GM18508 (cell line): ENCODE measurements around the gene ATP2A3.

Experiments
- ATAC-seq: cut with Tn5 transposase; IDR thresholded peaks from one replicate; pipeline ENCODE4 v1.9.1; 2021; ENCODE audit warnings: moderate number of reproducible peaks; ENCODE audit not compliant: insufficient read depth, unreplicated experiment

Gene ATP2A3

GRCh38 chr17:3935825-3936355 is 28.3 kb downstream of the ATP2A3 start:
- ATAC-seq, result no peak

GRCh38 chr17:3935140-3935542 is 29.1 kb downstream of the ATP2A3 start:
- ATAC-seq, result no peak

GRCh38 chr17:3929764-3930163 is 34.5 kb downstream of the ATP2A3 start:
- ATAC-seq, result no peak

GRCh38 chr17:3929181-3929580 is 35.1 kb downstream of the ATP2A3 start:
- ATAC-seq, result no peak

- ATAC-seq, result no peak
These were observed 35.8 kb downstream of the ATP2A3 start for GRCh38 chr17:3928406-3928805.

- ATAC-seq, result no peak
These were observed 36.5 kb downstream of the ATP2A3 start for GRCh38 chr17:3927628-3928340.

- ATAC-seq, result no peak
These were observed 37.2 kb downstream of the ATP2A3 start for GRCh38 chr17:3926860-3927627.

GRCh38 chr17:3925684-3926485 is 38.4 kb downstream of the ATP2A3 start:
- no peak for ATAC-seq

- no peak for ATAC-seq
These were observed 39.5 kb downstream of the ATP2A3 start for GRCh38 chr17:3924512-3925350.

- no peak for ATAC-seq
These were observed 40.6 kb downstream of the ATP2A3 start for GRCh38 chr17:3923466-3924190.

GRCh38 chr17:3922765-3923164 is 41.5 kb downstream of the ATP2A3 start:
- no peak for ATAC-seq

GRCh38 chr17:3921502-3922319 is 42.5 kb downstream of the ATP2A3 start:
- no peak for ATAC-seq

GRCh38 chr17:3921006-3921405 is 43.2 kb downstream of the ATP2A3 start:
- no peak for ATAC-seq

- ATAC-seq, result no peak
These were observed 45.1 kb downstream of the ATP2A3 start for GRCh38 chr17:3919123-3919624.

- ATAC-seq, result no peak
These were observed 45.7 kb downstream of the ATP2A3 start for GRCh38 chr17:3918372-3919122.

- no peak for ATAC-seq
These were observed 46.8 kb downstream of the ATP2A3 start for GRCh38 chr17:3917391-3917931.

GRCh38 chr17:3916825-3917224 is 47.4 kb downstream of the ATP2A3 start:
- ATAC-seq, result no peak
